Panc1 (cell line): ENCODE measurements around the gene ATXN7L3.

Experiments
- CTCF ChIP-seq: fragments of 450-650 bp; IDR thresholded peaks from 2 replicates; pipeline ENCODE4 v1.5.1; 2017; ENCODE audit warnings: mild to moderate bottlenecking
- POLR2AphosphoS5 ChIP-seq: IDR thresholded peaks from 2 replicates; pipeline ENCODE4 v1.6.1; 2012; ENCODE audit warnings: mild to moderate bottlenecking, low read depth, low read length, moderate library complexity
- REST ChIP-seq, 2 experiments: IDR thresholded peaks; 2 replicates each; pipeline ENCODE4 v1.6.1; 2011 to 2012; ENCODE audit warnings: low read depth in 2 of 2, control low read depth in 1 of 2, low read length in 1 of 2, mild to moderate bottlenecking in 1 of 2, moderate library complexity in 1 of 2; ENCODE audit not compliant: insufficient read depth in 1 of 2
- TCF7L2 ChIP-seq: IDR thresholded peaks from 2 replicates; pipeline ENCODE4 v1.6.1; 2011; ENCODE audit warnings: mild to moderate bottlenecking, low read depth, low read length, inconsistent platforms

GRCh38 chr17:44191941-44192496 is 7.7 kb downstream of the ATXN7L3 start:
- TF ChIP-seq CTCF (no peak), REST (IDR thresholded peaks at IDR 0.05; ENCODE audit: insufficient read depth in 1 of 2, low read depth in 2 of 2, low read length in 1 of 2) (no peak), TCF7L2 (no peak), POLR2AphosphoS5 (peak; percentile 57; the same call in 1 of the 2 replicates)
